ENCODE measurements around the gene NIT1. TPM values are rescaled to one million over a fixed set of nuclear protein-coding genes. Genes with fewer than 3 reads are reported as not detected.

NIT1 gene
- total RNA-seq, 1 donor from 2014 or later = 35.9 TPM

GRCh38 chr1:161096530-161096929 is 21.4 kb upstream of the NIT1 start:
- peak in 1 of 2 experiments; percentile 10 for DNase-seq (ENCODE audit: low spot score in 2 of 2, unreplicated experiment in 2 of 2)
- Mint-ChIP-seq H3K36me3 (peaks cover 2% of the 10 kb centered on the region), H3K4me1 (peaks cover 46% of the 10 kb centered on the region), H3K9me3 (no peaks in the 10 kb centered on the region), H3K27ac (peak overlapping the region; percentile 64), H3K4me3 (no peak overlapping the region), H3K27me3 (ENCODE audit: low read depth) (no peaks in the 10 kb centered on the region)
- no peak for TF ChIP-seq CTCF (IDR thresholded peaks at IDR 0.05; ENCODE audit: unreplicated experiment)

- Mint-ChIP-seq H3K36me3 (peaks cover 6% of the 10 kb centered on the region), H3K4me1 (peaks cover 28% of the 10 kb centered on the region), H3K27ac (peak within 1 kb of the TSS; percentile 64), H3K4me3 (peak within 1 kb of the TSS; percentile 80), H3K9me3 (no peaks in the 10 kb centered on the region), H3K27me3 (ENCODE audit: low read depth) (no peaks in the 10 kb centered on the region)
- TF ChIP-seq CTCF (IDR thresholded peaks at IDR 0.05; ENCODE audit: unreplicated experiment) = no peak
- peak; percentile 53 to 75 for DNase-seq (ENCODE audit: low spot score in 2 of 2, unreplicated experiment in 2 of 2)
Measured at GRCh38 chr1:161098210-161099068, 19.5 kb upstream of the NIT1 start, which contains the start of gene KLHDC9. KLHDC9 (plus strand) TSS chr1:161098361; CDS start chr1:161098536, 175 bp downstream.

GRCh38 chr1:161099090-161099802 is 18.7 kb upstream of the NIT1 start:
- peaks cover 6% of the 10 kb centered on the region for H3K36me3 Mint-ChIP-seq
- H3K4me3 Mint-ChIP-seq = peak overlapping the region; percentile 80
- H3K27ac Mint-ChIP-seq = no peak overlapping the region
- TF ChIP-seq CTCF (IDR thresholded peaks at IDR 0.05; ENCODE audit: unreplicated experiment) = no peak
- peaks cover 28% of the 10 kb centered on the region for H3K4me1 Mint-ChIP-seq
- no peak for DNase-seq (ENCODE audit: low spot score in 2 of 2, unreplicated experiment in 2 of 2)
- no peaks in the 10 kb centered on the region for H3K9me3 Mint-ChIP-seq
- no peaks in the 10 kb centered on the region for H3K27me3 Mint-ChIP-seq (ENCODE audit: low read depth)

GRCh38 chr1:161100556-161100955 is 17.3 kb upstream of the NIT1 start:
- TF ChIP-seq CTCF (IDR thresholded peaks at IDR 0.05; ENCODE audit: unreplicated experiment) = no peak
- Mint-ChIP-seq H3K4me3 (no peak overlapping the region), H3K9me3 (no peaks in the 10 kb centered on the region), H3K36me3 (peaks cover 6% of the 10 kb centered on the region), H3K27me3 (ENCODE audit: low read depth) (no peaks in the 10 kb centered on the region), H3K4me1 (peaks cover 24% of the 10 kb centered on the region), H3K27ac (no peak overlapping the region)
- DNase-seq (ENCODE audit: low spot score in 2 of 2, unreplicated experiment in 2 of 2) = no peak

- Mint-ChIP-seq H3K4me3 (no peak overlapping the region), H3K9me3 (no peaks in the 10 kb centered on the region), H3K27me3 (ENCODE audit: low read depth) (no peaks in the 10 kb centered on the region)
Measured at GRCh38 chr1:161106431-161106830, 11.5 kb upstream of the NIT1 start.

More at GRCh38 chr1:161106431-161106830, 11.5 kb upstream of the NIT1 start:
- Mint-ChIP-seq H3K27ac (no peak overlapping the region), H3K4me1 (no peaks in the 10 kb centered on the region), H3K36me3 (peaks cover 7% of the 10 kb centered on the region)
- DNase-seq (ENCODE audit: low spot score in 2 of 2, unreplicated experiment in 2 of 2) = no peak
- TF ChIP-seq CTCF (IDR thresholded peaks at IDR 0.05; ENCODE audit: unreplicated experiment) = no peak

Measured in mesothelial cell of epicardium (in vitro differentiated cells).